Duodenal mucosa (tissue), 2 donors: ENCODE measurements around the gene BTBD6.
"Not testable (repeated sequence)": the region's sequence is repeated elsewhere in the genome, so short reads cannot be mapped to it uniquely, and the experiment has no call there.

ENCODE experiments used
- H3K27ac ChIP-seq: one replicate; pipeline ENCODE4 v1.7.0; 2013; ENCODE audit warnings: low read depth, low read length
- H3K27me3 ChIP-seq, 2 donors: one replicate each; pipeline ENCODE4 v1.7.0; 2013; ENCODE audit warnings: low read length in 2 of 2, control low read depth in 1 of 2; ENCODE audit not compliant: insufficient read depth in 2 of 2, control insufficient read depth in 1 of 2
- H3K36me3 ChIP-seq, 2 donors: one replicate each; pipeline ENCODE4 v1.7.0; 2013; ENCODE audit warnings: low read length in 2 of 2, control low read depth in 1 of 2; ENCODE audit not compliant: insufficient read depth in 2 of 2, control insufficient read depth in 1 of 2
- H3K4me1 ChIP-seq, 2 donors: one replicate each; pipeline ENCODE4 v1.7.0; 2013; ENCODE audit warnings: low read length in 2 of 2, control low read depth in 1 of 2; ENCODE audit not compliant: insufficient read depth in 2 of 2, control insufficient read depth in 1 of 2
- H3K4me3 ChIP-seq, 2 donors: one replicate each; pipeline ENCODE4 v1.7.0; 2013; ENCODE audit warnings: low read length in 2 of 2, low read depth in 1 of 2
- H3K9ac ChIP-seq, 2 donors: one replicate each; pipeline ENCODE4 v1.7.0; 2013; ENCODE audit warnings: low read length in 2 of 2, low read depth in 1 of 2
- H3K9me3 ChIP-seq, 2 donors: one replicate each; pipeline ENCODE4 v1.7.0; 2013; ENCODE audit warnings: low read length in 2 of 2, control low read depth in 1 of 2; ENCODE audit not compliant: control insufficient read depth in 1 of 2

The BTBD6 gene

DNA sequence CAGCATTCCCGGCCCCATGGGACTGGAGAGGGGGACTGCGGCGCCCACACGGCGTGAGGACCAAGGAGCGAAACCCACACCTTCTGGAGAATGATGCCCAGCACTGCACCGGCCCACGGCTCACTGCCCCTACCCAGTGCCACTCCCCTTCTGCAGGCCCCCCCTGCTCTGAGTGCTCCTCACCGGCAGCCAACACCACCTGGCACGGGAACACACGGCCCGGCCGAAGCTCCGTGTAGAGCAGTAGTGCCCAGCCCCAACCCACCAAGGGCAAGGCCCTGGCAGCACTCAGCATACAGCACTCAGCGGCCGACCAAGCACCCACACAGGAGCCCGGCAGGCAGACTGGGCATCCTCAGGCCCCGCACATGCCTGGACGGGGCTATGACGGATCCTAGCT, 13.4 kb downstream of the BTBD6 start:
- peaks cover 0 to 3% of the 10 kb centered on the region in 2 donors for H3K36me3 ChIP-seq

DNA sequence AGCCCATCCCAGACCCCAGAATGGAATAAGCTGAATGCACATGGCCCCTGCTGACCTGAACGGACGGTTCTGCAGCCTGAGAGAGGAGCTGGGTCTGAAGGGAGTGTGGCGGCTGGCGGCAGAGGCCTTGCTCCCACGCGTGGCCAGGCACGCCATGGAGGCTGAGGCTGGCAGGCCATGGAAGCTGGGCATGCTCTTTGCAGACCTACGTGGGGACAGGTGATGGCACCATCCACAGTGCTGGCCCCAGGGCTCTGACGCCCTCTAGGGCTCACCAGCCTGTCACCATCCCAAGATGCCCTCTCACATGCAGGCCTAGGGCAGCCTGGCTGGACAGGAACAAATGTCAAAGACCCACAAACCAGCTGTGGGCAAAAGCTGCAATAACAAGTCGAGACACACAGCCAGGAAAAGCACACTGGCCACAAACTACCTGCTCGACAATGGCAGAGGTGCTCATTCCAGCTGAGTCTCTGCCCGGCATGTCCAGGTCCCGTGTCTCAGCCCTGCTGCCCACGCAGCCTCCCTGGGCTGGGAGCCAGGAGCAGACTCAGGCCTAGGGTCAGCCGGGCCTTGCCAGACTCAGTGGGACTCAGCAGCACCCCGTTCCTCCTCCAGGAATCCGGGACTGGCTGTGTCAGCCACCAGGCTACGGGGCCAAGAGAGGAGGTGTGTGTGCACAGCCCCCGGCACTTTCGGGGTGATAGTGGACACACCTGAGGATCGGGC, 19.7 kb downstream of the BTBD6 start:
- Histone ChIP-seq H3K27me3 (no peaks in the 10 kb centered on the region), H3K36me3 (peaks cover 4 to 20% of the 10 kb centered on the region in 2 donors), H3K27ac (no peak overlapping the region), H3K9ac (no peak overlapping the region), H3K9me3 (no peaks in the 10 kb centered on the region), H3K4me1 (no peaks in the 10 kb centered on the region), H3K4me3 (no peak overlapping the region)

More for the DNA sequence above, 13.4 kb downstream of the BTBD6 start:
- Histone ChIP-seq H3K9ac (no peak overlapping the region), H3K9me3 (no peaks in the 10 kb centered on the region), H3K27me3 (no peaks in the 10 kb centered on the region), H3K27ac (no peak overlapping the region), H3K4me3 (no peak overlapping the region), H3K4me1 (peaks cover 6 to 10% of the 10 kb centered on the region in 2 donors)

DNA sequence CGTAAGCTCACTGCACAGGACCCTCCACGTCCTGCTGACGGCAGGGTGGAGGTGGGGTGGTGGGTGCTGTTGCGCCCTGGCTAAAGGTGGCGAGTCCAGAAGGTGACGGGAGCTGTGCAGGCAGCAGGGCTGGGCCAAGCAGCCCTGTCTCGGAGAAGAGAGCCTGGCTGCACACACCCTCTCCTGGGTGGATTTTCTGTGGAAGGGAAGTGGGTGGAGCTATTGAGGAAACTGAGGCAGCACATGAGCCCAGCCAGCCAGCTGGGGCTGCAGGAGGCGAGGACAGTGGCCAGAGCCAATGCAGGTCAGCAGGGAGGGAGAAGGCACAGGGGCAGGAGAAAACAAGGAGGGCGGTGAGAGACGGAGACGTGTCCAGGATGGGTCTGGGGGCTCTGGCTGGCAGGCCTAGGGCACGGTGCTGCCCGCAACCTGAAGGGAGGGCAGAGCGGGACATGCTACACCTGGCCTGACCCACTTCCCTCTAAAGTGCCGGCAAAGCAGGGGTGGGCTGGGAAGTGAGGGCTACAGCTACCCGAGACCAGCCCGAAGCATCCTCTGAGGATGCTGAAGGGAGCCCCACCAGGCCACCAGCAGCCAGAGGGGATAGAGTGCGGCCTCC, 20.5 kb downstream of the BTBD6 start:
- Histone ChIP-seq H3K27me3 (no peaks in the 10 kb centered on the region), H3K9me3 (no peaks in the 10 kb centered on the region), H3K4me1 (no peaks in the 10 kb centered on the region), H3K27ac (no peak overlapping the region), H3K9ac (no peak overlapping the region), H3K4me3 (no peak overlapping the region), H3K36me3 (peaks cover 4 to 20% of the 10 kb centered on the region in 2 donors)

DNA sequence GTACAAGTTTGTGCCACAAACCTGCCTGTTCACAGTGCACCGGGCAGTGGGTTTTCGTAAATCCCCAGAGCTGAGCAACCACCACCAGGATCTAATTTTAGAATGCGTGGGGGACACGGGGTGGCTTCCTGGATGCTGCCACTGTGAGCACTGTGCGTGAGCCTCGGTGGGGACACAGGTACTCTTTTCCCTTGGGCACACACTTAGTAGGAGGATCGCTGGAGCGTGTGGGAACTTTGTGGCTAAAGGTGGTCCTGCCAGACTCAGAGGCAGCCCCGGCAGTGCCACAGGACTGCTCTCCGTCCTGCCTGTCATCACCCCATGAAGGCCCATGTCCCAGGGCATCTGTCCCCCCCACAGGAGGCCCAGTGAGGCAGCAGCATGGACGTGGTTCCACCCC, 21.1 kb downstream of the BTBD6 start:
- no peak overlapping the region for H3K9ac ChIP-seq
- H3K27me3 ChIP-seq: no peaks in the 10 kb centered on the region
- H3K36me3 ChIP-seq: peaks cover 4 to 17% of the 10 kb centered on the region in 2 donors

DNA sequence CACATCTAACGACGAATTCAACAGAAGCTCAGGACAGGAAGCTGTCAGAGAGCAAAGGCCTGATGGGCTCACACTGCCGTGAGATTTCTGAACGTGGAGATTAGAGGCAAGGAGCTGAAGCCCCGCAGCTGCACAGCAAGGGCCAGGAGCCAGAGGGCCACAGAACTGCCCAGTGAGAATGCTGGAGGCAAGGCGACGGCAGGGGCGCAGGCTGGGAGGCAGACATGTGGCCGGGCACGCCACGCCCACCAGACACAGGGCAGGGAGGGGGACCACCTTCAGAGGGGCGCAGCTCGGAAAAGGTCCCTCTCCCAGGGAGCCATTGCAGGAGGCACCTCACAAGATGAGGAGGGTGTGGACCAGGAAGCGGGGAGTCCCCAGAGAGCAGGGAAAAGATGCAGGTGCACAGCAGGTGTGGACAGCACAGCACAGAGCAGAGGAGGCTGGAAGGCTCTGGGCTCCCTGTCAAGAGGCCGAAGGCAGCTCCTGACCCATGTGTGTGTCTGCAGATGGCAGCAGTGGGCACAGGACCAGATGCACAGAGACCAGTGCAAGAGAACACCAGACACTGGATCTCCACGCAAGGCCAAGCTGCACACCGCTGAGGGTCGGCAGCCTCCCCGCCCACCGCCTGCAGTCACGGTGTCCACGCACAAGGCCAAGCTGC, 23.0 kb downstream of the BTBD6 start:
- no peaks in the 10 kb centered on the region for H3K9me3 ChIP-seq
- H3K27me3 ChIP-seq: no peaks in the 10 kb centered on the region
- peaks cover 4 to 17% of the 10 kb centered on the region in 2 donors for H3K36me3 ChIP-seq
- no peak overlapping the region for H3K4me3 ChIP-seq
- no peak overlapping the region for H3K27ac ChIP-seq
- H3K9ac ChIP-seq: no peak overlapping the region
- H3K4me1 ChIP-seq: no peaks in the 10 kb centered on the region

More for the DNA sequence above, 21.1 kb downstream of the BTBD6 start:
- Histone ChIP-seq H3K9me3 (no peaks in the 10 kb centered on the region), H3K4me3 (no peak overlapping the region), H3K4me1 (no peaks in the 10 kb centered on the region), H3K27ac (no peak overlapping the region)

DNA sequence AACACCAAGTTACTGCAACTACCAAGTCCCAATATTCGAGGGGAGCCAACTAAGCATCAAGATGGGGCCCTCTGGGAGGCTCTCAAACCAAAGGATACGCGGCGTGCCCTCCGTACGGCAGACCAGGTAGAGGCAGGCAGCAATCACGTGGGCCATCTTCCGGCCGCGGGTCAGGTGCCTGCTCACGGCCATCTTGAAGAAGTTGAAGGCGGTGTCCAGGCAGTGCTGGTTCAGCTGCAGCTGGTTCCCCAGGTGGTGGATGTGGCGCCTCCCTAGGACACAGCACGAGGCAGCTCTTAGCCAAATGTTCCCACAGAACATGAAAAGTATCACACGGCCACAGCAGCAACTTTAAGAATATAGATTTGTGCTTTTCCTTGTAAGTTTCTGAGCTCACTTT, 24.3 kb downstream of the BTBD6 start:
- no peaks in the 10 kb centered on the region for H3K4me1 ChIP-seq
- no peaks in the 10 kb centered on the region for H3K27me3 ChIP-seq
- no peak overlapping the region for H3K27ac ChIP-seq
- H3K4me3 ChIP-seq: no peak overlapping the region
- peaks cover 4 to 15% of the 10 kb centered on the region in 2 donors for H3K36me3 ChIP-seq
- H3K9ac ChIP-seq: no peak overlapping the region
- no peaks in the 10 kb centered on the region for H3K9me3 ChIP-seq

DNA sequence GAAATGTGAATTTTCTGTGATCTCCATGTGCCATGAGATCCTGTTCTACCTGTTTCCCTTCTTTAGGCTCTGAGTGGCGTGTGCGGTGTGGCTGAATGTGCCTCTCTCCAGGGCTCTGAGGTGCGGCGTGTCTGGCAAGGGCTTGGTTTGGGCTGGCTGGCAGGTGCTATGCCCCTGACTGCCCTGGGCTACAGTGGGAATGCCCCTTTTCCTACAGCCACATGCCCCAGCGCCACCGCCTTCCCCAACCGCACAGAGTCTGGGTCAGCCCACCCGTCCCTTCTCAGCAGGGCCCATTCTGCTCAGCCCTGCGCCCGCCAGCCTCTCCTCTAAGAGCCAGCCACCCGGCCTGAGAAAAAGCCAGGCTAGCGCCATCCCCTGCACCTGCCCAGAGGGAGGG, 24.7 kb downstream of the BTBD6 start:
- peaks cover 4 to 11% of the 10 kb centered on the region in 2 donors for H3K36me3 ChIP-seq
- no peak overlapping the region for H3K4me3 ChIP-seq
- no peak overlapping the region for H3K27ac ChIP-seq
- no peaks in the 10 kb centered on the region for H3K27me3 ChIP-seq
- H3K9ac ChIP-seq: no peak overlapping the region
- H3K4me1 ChIP-seq: no peaks in the 10 kb centered on the region
- no peaks in the 10 kb centered on the region for H3K9me3 ChIP-seq

DNA sequence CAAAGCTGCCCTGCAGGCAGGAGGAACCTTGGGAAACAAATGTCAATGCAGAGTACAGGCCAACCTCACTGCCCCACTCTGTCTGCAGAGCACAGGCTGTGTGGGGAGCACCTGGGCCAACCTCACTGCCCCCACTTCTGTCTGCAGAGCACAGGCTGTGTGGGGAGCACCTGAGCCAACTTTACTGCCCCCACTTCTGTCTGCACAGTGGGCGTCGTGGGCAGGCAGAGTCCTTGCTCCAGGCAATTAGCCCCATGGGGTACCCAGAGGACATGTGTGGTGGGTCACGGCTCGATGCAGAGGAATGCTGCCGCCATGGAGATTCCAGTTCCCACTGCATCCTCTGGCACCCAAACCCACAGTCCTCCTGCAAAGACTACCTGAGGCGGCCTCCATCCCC, 26.3 kb downstream of the BTBD6 start:
- H3K9ac ChIP-seq: no peak overlapping the region
- H3K27ac ChIP-seq: no peak overlapping the region
- H3K27me3 ChIP-seq: no peaks in the 10 kb centered on the region
- peaks cover 0 to 5% of the 10 kb centered on the region in 2 donors for H3K36me3 ChIP-seq
- H3K9me3 ChIP-seq: no peaks in the 10 kb centered on the region
- H3K4me3 ChIP-seq: no peak overlapping the region
- H3K4me1 ChIP-seq: no peaks in the 10 kb centered on the region

DNA sequence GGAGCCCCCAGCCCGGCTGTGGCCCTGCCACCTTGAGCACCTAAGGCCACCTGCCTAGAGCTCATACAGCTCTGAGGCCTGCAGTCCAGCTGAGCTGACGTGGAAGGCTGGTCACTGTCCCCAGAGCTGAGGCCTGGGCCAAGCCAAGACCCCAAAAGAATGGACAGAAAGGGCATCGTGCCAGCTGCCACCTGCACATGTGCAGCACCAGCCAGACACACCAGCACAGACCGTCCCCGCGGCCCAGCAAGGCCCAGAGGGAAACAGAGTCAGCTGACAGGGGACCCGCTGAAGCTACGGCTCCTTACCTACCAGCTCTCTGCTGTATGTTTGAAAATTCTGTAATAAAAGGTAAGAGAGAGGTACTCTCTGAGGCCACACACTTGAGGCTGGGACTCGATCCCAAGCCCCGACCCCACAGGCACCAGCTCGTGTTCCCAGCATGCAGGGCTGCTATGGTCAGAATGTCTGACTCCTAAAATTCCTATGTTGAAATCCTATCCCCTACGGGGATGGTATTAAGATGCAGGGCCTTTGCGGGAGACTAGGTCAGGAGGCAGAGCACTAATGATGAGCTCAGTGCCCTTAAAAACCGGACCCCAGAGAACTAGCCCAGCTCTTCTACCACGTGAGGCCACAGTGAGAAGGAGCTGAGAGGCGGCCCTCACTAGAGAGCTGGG, 27.1 kb downstream of the BTBD6 start:
- no peak overlapping the region for H3K4me3 ChIP-seq
- H3K9me3 ChIP-seq: no peaks in the 10 kb centered on the region
- H3K27ac ChIP-seq: no peak overlapping the region
- no peak overlapping the region for H3K9ac ChIP-seq
- no peaks in the 10 kb centered on the region for H3K27me3 ChIP-seq
- no peaks in the 10 kb centered on the region for H3K4me1 ChIP-seq
- peaks cover 0 to 7% of the 10 kb centered on the region in 2 donors for H3K36me3 ChIP-seq

DNA sequence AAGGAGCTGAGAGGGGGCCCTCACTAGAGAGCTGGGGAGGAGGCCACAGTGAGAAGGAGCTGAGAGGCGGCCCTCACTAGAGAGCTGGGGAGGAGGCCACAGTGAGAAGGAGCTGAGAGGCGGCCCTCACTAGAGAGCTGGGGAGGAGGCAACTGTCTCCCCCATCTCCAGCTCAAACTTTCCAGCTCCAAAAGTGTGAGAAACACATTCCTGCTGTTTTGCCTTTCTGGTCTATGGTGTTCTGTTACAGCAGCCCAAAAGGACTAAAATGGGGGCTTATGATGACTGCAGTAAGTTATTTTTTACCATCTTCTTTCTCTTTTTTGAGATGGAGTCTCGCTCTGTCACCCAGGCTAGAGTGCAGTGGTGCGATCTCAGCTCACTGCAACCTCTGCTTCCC, 29.1 kb downstream of the BTBD6 start:
- not testable (repeated sequence) for H3K36me3 ChIP-seq, H3K4me3 ChIP-seq, H3K27ac ChIP-seq, H3K27me3 ChIP-seq, H3K9me3 ChIP-seq, H3K4me1 ChIP-seq, H3K9ac ChIP-seq
